Measurements from ENCODE around the gene PCK2. TPM values are rescaled to one million over a fixed set of nuclear protein-coding genes. Genes with fewer than 3 reads are reported as not detected.

The PCK2 gene
- total RNA-seq, 1 experiment from 2014 or later = 16.8 TPM

- no TSS peak for BruUV-seq (replicated peaks)
- no peak for TF ChIP-seq EZH2 (IDR thresholded peaks at IDR 0.05; ENCODE audit: borderline replicate concordance, low read depth, low read length, poor library complexity, severe bottlenecking)
- no peak for DNase-seq (ENCODE audit: low spot score)
- no peak overlapping the region for H3K4me3 ChIP-seq (ENCODE audit: low read depth, low read length, poor library complexity, severe bottlenecking)
- no peaks in the 10 kb centered on the region for H3K9me3 ChIP-seq (ENCODE audit: low read depth, low read length, poor library complexity, severe bottlenecking)
- ChIA-PET CTCF (no interaction called here), POLR2A (ENCODE audit: low non-redundant PET) (no interaction called here)
- H3K27ac ChIP-seq (ENCODE audit: low read depth, low read length, poor library complexity, severe bottlenecking) = no peak overlapping the region
- intact Hi-C loops (cut with micrococcal nuclease; ENCODE audit: unreplicated experiment) = no loop called here
- H3K27me3 ChIP-seq (replicated peaks; ENCODE audit: insufficient read depth, low read depth, low read length, poor library complexity) = peaks cover 16% of the 10 kb centered on the region
- no peaks in the 10 kb centered on the region for H3K36me3 ChIP-seq (ENCODE audit: insufficient read depth, low read length, poor library complexity, severe bottlenecking)
- no peaks in the 10 kb centered on the region for H3K4me1 ChIP-seq (ENCODE audit: insufficient read depth, low read length, poor library complexity, severe bottlenecking)
These were observed 26.7 kb upstream of the PCK2 start for GRCh38 chr14:24067133-24068082.

DNA sequence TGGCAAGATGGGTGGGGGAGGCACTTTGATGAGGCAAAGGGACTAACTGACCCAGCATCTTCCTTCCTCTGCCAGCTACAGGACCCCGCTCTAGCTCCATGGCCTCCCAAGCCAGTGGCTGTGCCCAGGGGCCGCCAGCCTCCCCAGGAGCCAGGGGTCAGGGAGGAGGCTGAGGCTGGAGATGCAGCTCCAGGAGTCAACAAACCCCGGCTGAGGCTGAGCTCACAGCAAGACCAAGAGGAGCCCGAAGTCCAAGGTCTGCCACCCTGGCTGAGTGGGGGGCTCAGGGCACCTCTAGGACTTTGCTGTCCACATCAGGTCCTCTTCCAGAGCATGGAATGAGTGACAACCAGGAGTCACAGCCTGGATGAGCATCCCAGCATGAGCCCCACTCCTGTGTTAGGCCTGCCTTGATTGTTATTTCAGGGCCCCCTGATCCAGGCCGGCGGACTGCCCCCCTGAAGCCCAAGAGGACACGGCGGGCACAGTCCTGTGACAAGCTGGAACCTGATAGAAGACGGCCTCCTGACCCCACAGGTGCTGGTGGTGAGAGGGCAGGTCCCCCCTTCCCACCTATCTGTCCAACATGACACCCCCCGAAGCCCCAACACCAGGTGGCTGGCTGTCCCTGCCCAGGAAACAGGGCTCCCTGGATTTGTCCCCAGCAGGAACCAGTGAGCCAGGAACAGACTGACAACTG, 25.2 kb upstream of the PCK2 start:
- BruUV-seq (replicated peaks) = no TSS peak
- Histone ChIP-seq H3K9me3 (ENCODE audit: low read depth, low read length, poor library complexity, severe bottlenecking) (no peaks in the 10 kb centered on the region), H3K4me1 (ENCODE audit: insufficient read depth, low read length, poor library complexity, severe bottlenecking) (no peaks in the 10 kb centered on the region), H3K36me3 (ENCODE audit: insufficient read depth, low read length, poor library complexity, severe bottlenecking) (no peaks in the 10 kb centered on the region), H3K27ac (ENCODE audit: low read depth, low read length, poor library complexity, severe bottlenecking) (no peak overlapping the region), H3K4me3 (ENCODE audit: low read depth, low read length, poor library complexity, severe bottlenecking) (no peak overlapping the region), H3K27me3 (replicated peaks; ENCODE audit: insufficient read depth, low read depth, low read length, poor library complexity) (peaks cover 18% of the 10 kb centered on the region)
- no peak for TF ChIP-seq EZH2 (IDR thresholded peaks at IDR 0.05; ENCODE audit: borderline replicate concordance, low read depth, low read length, poor library complexity, severe bottlenecking)
- POLR2A ChIA-PET (ENCODE audit: low non-redundant PET) = interaction anchor here (0.7 kb wide), 1 partner anchor 25 kb away, joined by 6 read pairs; no protein-coding TSS in a partner anchor
- no peak for DNase-seq (ENCODE audit: low spot score)
- intact Hi-C loops (cut with micrococcal nuclease; ENCODE audit: unreplicated experiment) = no loop called here
- CTCF ChIA-PET = interaction anchor here (1.9 kb wide), 1 partner anchor 11 kb away, joined by 7 read pairs; no protein-coding TSS in a partner anchor

GRCh38 chr14:24069411-24069735, 24.7 kb upstream of the PCK2 start:
- Histone ChIP-seq H3K27me3 (replicated peaks; ENCODE audit: insufficient read depth, low read depth, low read length, poor library complexity) (peaks cover 18% of the 10 kb centered on the region), H3K4me3 (ENCODE audit: low read depth, low read length, poor library complexity, severe bottlenecking) (no peak overlapping the region), H3K9me3 (ENCODE audit: low read depth, low read length, poor library complexity, severe bottlenecking) (no peaks in the 10 kb centered on the region), H3K27ac (ENCODE audit: low read depth, low read length, poor library complexity, severe bottlenecking) (no peak overlapping the region), H3K36me3 (ENCODE audit: insufficient read depth, low read length, poor library complexity, severe bottlenecking) (no peaks in the 10 kb centered on the region), H3K4me1 (ENCODE audit: insufficient read depth, low read length, poor library complexity, severe bottlenecking) (no peaks in the 10 kb centered on the region)
- intact Hi-C loops (cut with micrococcal nuclease; ENCODE audit: unreplicated experiment) = no loop called here
- DNase-seq (ENCODE audit: low spot score) = no peak
- POLR2A ChIA-PET (ENCODE audit: low non-redundant PET) = no interaction called here
- TF ChIP-seq EZH2 (IDR thresholded peaks at IDR 0.05; ENCODE audit: borderline replicate concordance, low read depth, low read length, poor library complexity, severe bottlenecking) (no peak), CTCF (conservative IDR thresholded peaks at IDR 0.05; ENCODE audit: low read depth, low read length) (no peak)
- no TSS peak for BruUV-seq (replicated peaks)
- CTCF ChIA-PET = interaction anchor here (1.9 kb wide), 1 partner anchor 11 kb away, joined by 7 read pairs; no protein-coding TSS in a partner anchor

Measured in A673 (cell line).